Measurements from ENCODE around the gene SBNO2. TPM values are rescaled to one million over a fixed set of nuclear protein-coding genes. Genes with fewer than 3 reads are reported as not detected.

SBNO2 gene
- total RNA-seq, 1 donor from 2014 or later, result 40.9 TPM

GRCh38 chr19:1134431-1134830 is 39.6 kb downstream of the SBNO2 start:
- H3K4me1 Mint-ChIP-seq (ENCODE audit: low read depth), result no peaks in the 10 kb centered on the region
- no peaks in the 10 kb centered on the region for H3K27me3 Mint-ChIP-seq
- no peaks in the 10 kb centered on the region for H3K9me3 Mint-ChIP-seq (ENCODE audit: low read depth)
- no peak overlapping the region for H3K27ac Mint-ChIP-seq
- H3K4me3 Mint-ChIP-seq (ENCODE audit: low read depth), result no peak overlapping the region
- peaks cover 2% of the 10 kb centered on the region for H3K36me3 Mint-ChIP-seq (ENCODE audit: insufficient read depth)
- TF ChIP-seq CTCF (IDR thresholded peaks at IDR 0.05; ENCODE audit: unreplicated experiment), result no peak
- no peak for DNase-seq (ENCODE audit: low spot score, unreplicated experiment)

GRCh38 chr19:1133471-1133929 is 40.6 kb downstream of the SBNO2 start:
- Mint-ChIP-seq H3K4me3 (ENCODE audit: low read depth) (no peak overlapping the region), H3K4me1 (ENCODE audit: low read depth) (no peaks in the 10 kb centered on the region), H3K36me3 (ENCODE audit: insufficient read depth) (no peaks in the 10 kb centered on the region), H3K27ac (no peak overlapping the region), H3K9me3 (ENCODE audit: low read depth) (no peaks in the 10 kb centered on the region), H3K27me3 (no peaks in the 10 kb centered on the region)
- TF ChIP-seq CTCF (IDR thresholded peaks at IDR 0.05; ENCODE audit: unreplicated experiment), result no peak
- no peak for DNase-seq (ENCODE audit: low spot score, unreplicated experiment)

GRCh38 chr19:1132552-1133383 is 41.3 kb downstream of the SBNO2 start:
- TF ChIP-seq CTCF (IDR thresholded peaks at IDR 0.05; ENCODE audit: unreplicated experiment), result no peak
- no peak overlapping the region for H3K27ac Mint-ChIP-seq
- no peaks in the 10 kb centered on the region for H3K9me3 Mint-ChIP-seq (ENCODE audit: low read depth)
- no peaks in the 10 kb centered on the region for H3K36me3 Mint-ChIP-seq (ENCODE audit: insufficient read depth)
- DNase-seq (ENCODE audit: low spot score, unreplicated experiment), result no peak
- no peak overlapping the region for H3K4me3 Mint-ChIP-seq (ENCODE audit: low read depth)
- no peaks in the 10 kb centered on the region for H3K4me1 Mint-ChIP-seq (ENCODE audit: low read depth)
- no peaks in the 10 kb centered on the region for H3K27me3 Mint-ChIP-seq

GRCh38 chr19:1131718-1132551 is 42.1 kb downstream of the SBNO2 start:
- no peaks in the 10 kb centered on the region for H3K36me3 Mint-ChIP-seq (ENCODE audit: insufficient read depth)
- H3K9me3 Mint-ChIP-seq (ENCODE audit: low read depth), result no peaks in the 10 kb centered on the region
- no peak overlapping the region for H3K27ac Mint-ChIP-seq
- no peak for TF ChIP-seq CTCF (IDR thresholded peaks at IDR 0.05; ENCODE audit: unreplicated experiment)
- no peaks in the 10 kb centered on the region for H3K27me3 Mint-ChIP-seq
- H3K4me3 Mint-ChIP-seq (ENCODE audit: low read depth), result no peak overlapping the region
- no peak for DNase-seq (ENCODE audit: low spot score, unreplicated experiment)
- no peaks in the 10 kb centered on the region for H3K4me1 Mint-ChIP-seq (ENCODE audit: low read depth)
